Measurements from ENCODE around the gene GOT1.

- TF ChIP-seq POLR2AphosphoS5 (IDR thresholded peaks at IDR 0.05; ENCODE audit: borderline replicate concordance, low read depth, low read length), result no peak
- no peak for TF ChIP-seq EZH2 (IDR thresholded peaks at IDR 0.05)
- no peak for TF ChIP-seq FOXP2 (optimal IDR thresholded peaks at IDR 0.05; ENCODE audit: control extremely low read depth, extremely low read length, insufficient read depth)
Observed at GRCh38 chr10:99410146-99410545, 20.3 kb downstream of the GOT1 start.

All from SK-N-MC (cell line).